ENCODE data around the gene NIM1K.

The NIM1K gene

GRCh38 chr5:43274435-43275114, 82.5 kb downstream of the NIM1K start:
- H4K5ac ChIP-seq (ENCODE audit: low read length): no peak overlapping the region
- H3K56ac ChIP-seq (ENCODE audit: low read length): no peak overlapping the region
- no peak overlapping the region for H3K23ac ChIP-seq (ENCODE audit: low read length)
- no peak for DNase-seq
- H3K36me3 ChIP-seq (ENCODE audit: control insufficient read depth, insufficient read depth, low read length): no peaks in the 10 kb centered on the region
- no peak overlapping the region for H3K4me2 ChIP-seq (ENCODE audit: low read length)
- H2BK15ac ChIP-seq (replicated peaks; ENCODE audit: low read depth): no peak overlapping the region
- WGBS (ENCODE audit: extremely low coverage, insufficient coverage, low lambda C conversion rate): no CpG with 5 or more reads among the region's 7 CpGs
- H3K9ac ChIP-seq (ENCODE audit: low read length): no peak overlapping the region
- no peak overlapping the region for H3K4me3 ChIP-seq (ENCODE audit: low read length)
- no peaks in the 10 kb centered on the region for H3K79me1 ChIP-seq (ENCODE audit: low read length)
- no peak overlapping the region for H2BK5ac ChIP-seq (ENCODE audit: low read length)
- H4K8ac ChIP-seq (ENCODE audit: low read depth, low read length): no peak overlapping the region
- H3K18ac ChIP-seq (ENCODE audit: low read length): no peak overlapping the region
- no peak overlapping the region for H3K4ac ChIP-seq (ENCODE audit: low read depth, low read length)
- H2AK5ac ChIP-seq (ENCODE audit: low read length): no peak overlapping the region
- no peaks in the 10 kb centered on the region for H3K79me2 ChIP-seq (ENCODE audit: control insufficient read depth, insufficient read depth, low read length)
- no peak overlapping the region for H3K27ac ChIP-seq (ENCODE audit: low read depth, low read length)
- no peak overlapping the region for H2BK120ac ChIP-seq (ENCODE audit: low read depth, low read length)
- H3K4me1 ChIP-seq (ENCODE audit: control insufficient read depth, low read depth, low read length): no peaks in the 10 kb centered on the region
- H3K27me3 ChIP-seq (ENCODE audit: insufficient read depth, low read length, poor library complexity): no peaks in the 10 kb centered on the region

GRCh38 chr5:43275391-43275790, 83.4 kb downstream of the NIM1K start:
- H3K9ac ChIP-seq (ENCODE audit: low read length): no peak overlapping the region
- no peak overlapping the region for H4K8ac ChIP-seq (ENCODE audit: low read depth, low read length)
- H3K4me2 ChIP-seq (ENCODE audit: low read length): no peak overlapping the region
- no peak overlapping the region for H4K5ac ChIP-seq (ENCODE audit: low read length)
- DNase-seq: no peak
- H2AK5ac ChIP-seq (ENCODE audit: low read length): no peak overlapping the region
- no peak overlapping the region for H3K4ac ChIP-seq (ENCODE audit: low read depth, low read length)
- H3K27me3 ChIP-seq (ENCODE audit: insufficient read depth, low read length, poor library complexity): no peaks in the 10 kb centered on the region
- no peak overlapping the region for H3K23ac ChIP-seq (ENCODE audit: low read length)
- no peak overlapping the region for H2BK120ac ChIP-seq (ENCODE audit: low read depth, low read length)
- WGBS (ENCODE audit: extremely low coverage, insufficient coverage, low lambda C conversion rate): no CpG with 5 or more reads among the region's 4 CpGs
- H3K36me3 ChIP-seq (ENCODE audit: control insufficient read depth, insufficient read depth, low read length): no peaks in the 10 kb centered on the region
- H2BK15ac ChIP-seq (replicated peaks; ENCODE audit: low read depth): no peak overlapping the region
- H3K4me1 ChIP-seq (ENCODE audit: control insufficient read depth, low read depth, low read length): no peaks in the 10 kb centered on the region
- no peak overlapping the region for H2BK5ac ChIP-seq (ENCODE audit: low read length)
- H3K4me3 ChIP-seq (ENCODE audit: low read length): no peak overlapping the region
- H3K56ac ChIP-seq (ENCODE audit: low read length): no peak overlapping the region
- H3K27ac ChIP-seq (ENCODE audit: low read depth, low read length): no peak overlapping the region
- no peaks in the 10 kb centered on the region for H3K79me1 ChIP-seq (ENCODE audit: low read length)
- H3K79me2 ChIP-seq (ENCODE audit: control insufficient read depth, insufficient read depth, low read length): no peaks in the 10 kb centered on the region
- H3K18ac ChIP-seq (ENCODE audit: low read length): no peak overlapping the region

- Histone ChIP-seq H3K4ac (ENCODE audit: low read depth, low read length) (no peak overlapping the region), H3K4me2 (ENCODE audit: low read length) (no peak overlapping the region), H3K79me1 (ENCODE audit: low read length) (no peaks in the 10 kb centered on the region), H2BK120ac (ENCODE audit: low read depth, low read length) (no peak overlapping the region), H3K23ac (ENCODE audit: low read length) (no peak overlapping the region), H2BK5ac (ENCODE audit: low read length) (no peak overlapping the region), H3K27me3 (ENCODE audit: insufficient read depth, low read length, poor library complexity) (no peaks in the 10 kb centered on the region), H3K9ac (ENCODE audit: low read length) (no peak overlapping the region), H3K18ac (ENCODE audit: low read length) (no peak overlapping the region), H3K56ac (ENCODE audit: low read length) (no peak overlapping the region), H4K8ac (ENCODE audit: low read depth, low read length) (no peak overlapping the region), H3K79me2 (ENCODE audit: control insufficient read depth, insufficient read depth, low read length) (no peaks in the 10 kb centered on the region), H3K4me1 (ENCODE audit: control insufficient read depth, low read depth, low read length) (no peaks in the 10 kb centered on the region), H4K5ac (ENCODE audit: low read length) (no peak overlapping the region), H3K4me3 (ENCODE audit: low read length) (no peak overlapping the region), H2BK15ac (replicated peaks; ENCODE audit: low read depth) (no peak overlapping the region), H3K36me3 (ENCODE audit: control insufficient read depth, insufficient read depth, low read length) (no peaks in the 10 kb centered on the region), H3K27ac (ENCODE audit: low read depth, low read length) (no peak overlapping the region), H2AK5ac (ENCODE audit: low read length) (no peak overlapping the region)
- no peak for DNase-seq
- WGBS (ENCODE audit: extremely low coverage, insufficient coverage, low lambda C conversion rate): no CpG with 5 or more reads among the region's 12 CpGs
Observed at GRCh38 chr5:43279548-43280274, 87.7 kb downstream of the NIM1K start.

- no peak overlapping the region for H2AK5ac ChIP-seq (ENCODE audit: low read length)
- no peaks in the 10 kb centered on the region for H3K4me1 ChIP-seq (ENCODE audit: control insufficient read depth, low read depth, low read length)
- H3K4me3 ChIP-seq (ENCODE audit: low read length): no peak overlapping the region
Observed at GRCh38 chr5:43281840-43282658, 90.0 kb downstream of the NIM1K start.

GRCh38 chr5:43286623-43287022, 94.6 kb downstream of the NIM1K start:
- Histone ChIP-seq H2AK5ac (ENCODE audit: low read length) (no peak overlapping the region), H3K4ac (ENCODE audit: low read depth, low read length) (no peak overlapping the region), H3K4me2 (ENCODE audit: low read length) (no peak overlapping the region), H3K27me3 (ENCODE audit: insufficient read depth, low read length, poor library complexity) (no peaks in the 10 kb centered on the region), H2BK15ac (replicated peaks; ENCODE audit: low read depth) (no peak overlapping the region), H3K27ac (ENCODE audit: low read depth, low read length) (no peak overlapping the region), H3K23ac (ENCODE audit: low read length) (no peak overlapping the region), H3K4me1 (ENCODE audit: control insufficient read depth, low read depth, low read length) (no peaks in the 10 kb centered on the region), H2BK5ac (ENCODE audit: low read length) (no peak overlapping the region), H3K56ac (ENCODE audit: low read length) (no peak overlapping the region), H4K5ac (ENCODE audit: low read length) (no peak overlapping the region), H2BK120ac (ENCODE audit: low read depth, low read length) (no peak overlapping the region), H3K79me1 (ENCODE audit: low read length) (no peaks in the 10 kb centered on the region), H3K9ac (ENCODE audit: low read length) (no peak overlapping the region), H3K18ac (ENCODE audit: low read length) (no peak overlapping the region), H3K4me3 (ENCODE audit: low read length) (no peak overlapping the region), H3K79me2 (ENCODE audit: control insufficient read depth, insufficient read depth, low read length) (no peaks in the 10 kb centered on the region), H4K8ac (ENCODE audit: low read depth, low read length) (no peak overlapping the region), H3K36me3 (ENCODE audit: control insufficient read depth, insufficient read depth, low read length) (peaks cover 7% of the 10 kb centered on the region)
- DNase-seq: no peak

More at GRCh38 chr5:43281840-43282658, 90.0 kb downstream of the NIM1K start:
- Histone ChIP-seq H4K5ac (ENCODE audit: low read length) (no peak overlapping the region), H3K18ac (ENCODE audit: low read length) (no peak overlapping the region), H3K9ac (ENCODE audit: low read length) (no peak overlapping the region), H3K4me2 (ENCODE audit: low read length) (no peak overlapping the region), H3K4ac (ENCODE audit: low read depth, low read length) (no peak overlapping the region), H3K56ac (ENCODE audit: low read length) (no peak overlapping the region), H3K79me1 (ENCODE audit: low read length) (no peaks in the 10 kb centered on the region), H3K23ac (ENCODE audit: low read length) (no peak overlapping the region), H3K79me2 (ENCODE audit: control insufficient read depth, insufficient read depth, low read length) (no peaks in the 10 kb centered on the region), H3K27me3 (ENCODE audit: insufficient read depth, low read length, poor library complexity) (no peaks in the 10 kb centered on the region), H3K27ac (ENCODE audit: low read depth, low read length) (no peak overlapping the region), H4K8ac (ENCODE audit: low read depth, low read length) (no peak overlapping the region), H3K36me3 (ENCODE audit: control insufficient read depth, insufficient read depth, low read length) (no peaks in the 10 kb centered on the region), H2BK5ac (ENCODE audit: low read length) (no peak overlapping the region), H2BK120ac (ENCODE audit: low read depth, low read length) (no peak overlapping the region), H2BK15ac (replicated peaks; ENCODE audit: low read depth) (no peak overlapping the region)
- no peak for DNase-seq
- WGBS (ENCODE audit: extremely low coverage, insufficient coverage, low lambda C conversion rate): no CpG with 5 or more reads among the region's 7 CpGs

Measured in mesendoderm (in vitro differentiated cells).